ENCODE measurements around the gene RASA3.
"Not testable (repeated sequence)": the region's sequence is repeated elsewhere in the genome, so short reads cannot be mapped to it uniquely, and the experiment has no call there.

The RASA3 gene

GRCh38 chr13:114151565-114152284 is 19.3 kb upstream of the RASA3 start:
- H2AFZ ChIP-seq (ENCODE audit: low read depth, low read length) = no peak overlapping the region
- H3K4me1 ChIP-seq (ENCODE audit: insufficient read depth, low read length) = peaks cover 11% of the 10 kb centered on the region
- no peaks in the 10 kb centered on the region for H3K9me3 ChIP-seq (ENCODE audit: low read length)
- no peak overlapping the region for H3K4me3 ChIP-seq (ENCODE audit: low read length)
- H3K27me3 ChIP-seq (ENCODE audit: insufficient read depth, low read length) = no peaks in the 10 kb centered on the region
- H3K36me3 ChIP-seq (ENCODE audit: insufficient read depth, low read length) = no peaks in the 10 kb centered on the region

GRCh38 chr13:114151031-114151430 is 18.6 kb upstream of the RASA3 start:
- H2AFZ ChIP-seq (ENCODE audit: low read depth, low read length) = no peak overlapping the region
- H3K9me3 ChIP-seq (ENCODE audit: low read length) = no peaks in the 10 kb centered on the region
- H3K27me3 ChIP-seq (ENCODE audit: insufficient read depth, low read length) = no peaks in the 10 kb centered on the region
- H3K4me1 ChIP-seq (ENCODE audit: insufficient read depth, low read length) = peaks cover 11% of the 10 kb centered on the region
- H3K4me3 ChIP-seq (ENCODE audit: low read length) = no peak overlapping the region
- no peaks in the 10 kb centered on the region for H3K36me3 ChIP-seq (ENCODE audit: insufficient read depth, low read length)

- Histone ChIP-seq H3K27me3 (ENCODE audit: insufficient read depth, low read length) (no peaks in the 10 kb centered on the region), H2AFZ (ENCODE audit: low read depth, low read length) (no peak overlapping the region), H3K36me3 (ENCODE audit: insufficient read depth, low read length) (no peaks in the 10 kb centered on the region), H3K4me1 (ENCODE audit: insufficient read depth, low read length) (peaks cover 11% of the 10 kb centered on the region), H3K4me3 (ENCODE audit: low read length) (no peak overlapping the region), H3K9me3 (ENCODE audit: low read length) (no peaks in the 10 kb centered on the region)
Observed at GRCh38 chr13:114149774-114150740, 17.6 kb upstream of the RASA3 start.

GRCh38 chr13:114148886-114149285 is 16.5 kb upstream of the RASA3 start:
- not testable (repeated sequence) for H2AFZ ChIP-seq (ENCODE audit: low read depth, low read length); H3K4me3 ChIP-seq (ENCODE audit: low read length); H3K36me3 ChIP-seq (ENCODE audit: insufficient read depth, low read length); H3K9me3 ChIP-seq (ENCODE audit: low read length); H3K27me3 ChIP-seq (ENCODE audit: insufficient read depth, low read length)
- peaks cover 13% of the 10 kb centered on the region for H3K4me1 ChIP-seq (ENCODE audit: insufficient read depth, low read length)

GRCh38 chr13:114148521-114148855 is 16.1 kb upstream of the RASA3 start:
- no peak overlapping the region for H2AFZ ChIP-seq (ENCODE audit: low read depth, low read length)
- H3K27me3 ChIP-seq (ENCODE audit: insufficient read depth, low read length) = no peaks in the 10 kb centered on the region
- no peaks in the 10 kb centered on the region for H3K36me3 ChIP-seq (ENCODE audit: insufficient read depth, low read length)
- peaks cover 13% of the 10 kb centered on the region for H3K4me1 ChIP-seq (ENCODE audit: insufficient read depth, low read length)
- H3K9me3 ChIP-seq (ENCODE audit: low read length) = no peaks in the 10 kb centered on the region
- no peak overlapping the region for H3K4me3 ChIP-seq (ENCODE audit: low read length)

- Histone ChIP-seq H2AFZ (ENCODE audit: low read depth, low read length) (no peak overlapping the region), H3K36me3 (ENCODE audit: insufficient read depth, low read length) (no peaks in the 10 kb centered on the region), H3K27me3 (ENCODE audit: insufficient read depth, low read length) (no peaks in the 10 kb centered on the region), H3K4me1 (ENCODE audit: insufficient read depth, low read length) (peaks cover 9% of the 10 kb centered on the region), H3K4me3 (ENCODE audit: low read length) (no peak overlapping the region), H3K9me3 (ENCODE audit: low read length) (no peaks in the 10 kb centered on the region)
Observed at GRCh38 chr13:114147803-114148520, 15.5 kb upstream of the RASA3 start.

GRCh38 chr13:114146629-114147028 is 14.2 kb upstream of the RASA3 start:
- no peak overlapping the region for H2AFZ ChIP-seq (ENCODE audit: low read depth, low read length)
- H3K4me1 ChIP-seq (ENCODE audit: insufficient read depth, low read length) = peaks cover 6% of the 10 kb centered on the region
- H3K36me3 ChIP-seq (ENCODE audit: insufficient read depth, low read length) = no peaks in the 10 kb centered on the region
- H3K27me3 ChIP-seq (ENCODE audit: insufficient read depth, low read length) = no peaks in the 10 kb centered on the region
- H3K9me3 ChIP-seq (ENCODE audit: low read length) = no peaks in the 10 kb centered on the region
- H3K4me3 ChIP-seq (ENCODE audit: low read length) = no peak overlapping the region

GRCh38 chr13:114146173-114146572 is 13.8 kb upstream of the RASA3 start:
- no peaks in the 10 kb centered on the region for H3K36me3 ChIP-seq (ENCODE audit: insufficient read depth, low read length)
- H3K27me3 ChIP-seq (ENCODE audit: insufficient read depth, low read length) = no peaks in the 10 kb centered on the region
- no peak overlapping the region for H2AFZ ChIP-seq (ENCODE audit: low read depth, low read length)
- H3K9me3 ChIP-seq (ENCODE audit: low read length) = no peaks in the 10 kb centered on the region
- H3K4me3 ChIP-seq (ENCODE audit: low read length) = no peak overlapping the region
- peaks cover 6% of the 10 kb centered on the region for H3K4me1 ChIP-seq (ENCODE audit: insufficient read depth, low read length)

- Histone ChIP-seq H2AFZ (ENCODE audit: low read depth, low read length) (no peak overlapping the region), H3K4me3 (ENCODE audit: low read length) (no peak overlapping the region), H3K9me3 (ENCODE audit: low read length) (no peaks in the 10 kb centered on the region)
Observed at GRCh38 chr13:114145722-114146121, 13.3 kb upstream of the RASA3 start.

GRCh38 chr13:114145256-114145655 is 12.8 kb upstream of the RASA3 start:
- Histone ChIP-seq H3K4me1 (ENCODE audit: insufficient read depth, low read length) (peaks cover 12% of the 10 kb centered on the region), H3K36me3 (ENCODE audit: insufficient read depth, low read length) (no peaks in the 10 kb centered on the region), H2AFZ (ENCODE audit: low read depth, low read length) (no peak overlapping the region), H3K4me3 (ENCODE audit: low read length) (no peak overlapping the region), H3K9me3 (ENCODE audit: low read length) (no peaks in the 10 kb centered on the region), H3K27me3 (ENCODE audit: insufficient read depth, low read length) (no peaks in the 10 kb centered on the region)

More at GRCh38 chr13:114145722-114146121, 13.3 kb upstream of the RASA3 start:
- no peaks in the 10 kb centered on the region for H3K36me3 ChIP-seq (ENCODE audit: insufficient read depth, low read length)
- peaks cover 10% of the 10 kb centered on the region for H3K4me1 ChIP-seq (ENCODE audit: insufficient read depth, low read length)
- H3K27me3 ChIP-seq (ENCODE audit: insufficient read depth, low read length) = no peaks in the 10 kb centered on the region

- Histone ChIP-seq H3K36me3 (ENCODE audit: insufficient read depth, low read length) (no peaks in the 10 kb centered on the region), H3K27me3 (ENCODE audit: insufficient read depth, low read length) (no peaks in the 10 kb centered on the region), H3K4me3 (ENCODE audit: low read length) (no peak overlapping the region), H3K9me3 (ENCODE audit: low read length) (no peaks in the 10 kb centered on the region), H2AFZ (ENCODE audit: low read depth, low read length) (no peak overlapping the region), H3K4me1 (ENCODE audit: insufficient read depth, low read length) (peaks cover 12% of the 10 kb centered on the region)
Observed at GRCh38 chr13:114144606-114145244, 12.3 kb upstream of the RASA3 start.

GRCh38 chr13:114143806-114144605 is 11.6 kb upstream of the RASA3 start:
- H3K4me3 ChIP-seq (ENCODE audit: low read length) = no peak overlapping the region
- H3K9me3 ChIP-seq (ENCODE audit: low read length) = no peaks in the 10 kb centered on the region
- H3K36me3 ChIP-seq (ENCODE audit: insufficient read depth, low read length) = no peaks in the 10 kb centered on the region
- peaks cover 12% of the 10 kb centered on the region for H3K4me1 ChIP-seq (ENCODE audit: insufficient read depth, low read length)
- no peak overlapping the region for H2AFZ ChIP-seq (ENCODE audit: low read depth, low read length)
- no peaks in the 10 kb centered on the region for H3K27me3 ChIP-seq (ENCODE audit: insufficient read depth, low read length)
